HG02588 (cell line): Measurements from ENCODE around the gene TMEM131.
A peak's percentile ranks its signal among the peaks of the same experiment; 100 is the strongest.
"Not testable (repeated sequence)": the region's sequence is repeated elsewhere in the genome, so short reads cannot be mapped to it uniquely, and the experiment has no call there.

Experiments used
- ATAC-seq: cut with Tn5 transposase; IDR thresholded peaks from one replicate; pipeline ENCODE4 v1.9.1; 2021; ENCODE audit warnings: mild to moderate bottlenecking, moderate library complexity; ENCODE audit not compliant: unreplicated experiment

TMEM131 gene

GRCh38 chr2:97918818-97919217, 76.9 kb downstream of the TMEM131 start:
- ATAC-seq, result no peak

- not testable (repeated sequence) for ATAC-seq
Observed at GRCh38 chr2:97917668-97918067, 78.1 kb downstream of the TMEM131 start.

GRCh38 chr2:97914691-97915213, 81.0 kb downstream of the TMEM131 start:
- no peak for ATAC-seq

- ATAC-seq, result no peak
Observed at GRCh38 chr2:97913846-97914245, 81.9 kb downstream of the TMEM131 start.

- no peak for ATAC-seq
Observed at GRCh38 chr2:97911922-97912575, 83.7 kb downstream of the TMEM131 start.

GRCh38 chr2:97911206-97911921, 84.4 kb downstream of the TMEM131 start:
- ATAC-seq, result peak; percentile 62

GRCh38 chr2:97910403-97911205, 85.1 kb downstream of the TMEM131 start:
- no peak for ATAC-seq

GRCh38 chr2:97908208-97908676, 87.5 kb downstream of the TMEM131 start:
- no peak for ATAC-seq

GRCh38 chr2:97907369-97908100, 88.2 kb downstream of the TMEM131 start:
- no peak for ATAC-seq

- no peak for ATAC-seq
Observed at GRCh38 chr2:97906307-97906706, 89.4 kb downstream of the TMEM131 start.

- ATAC-seq, result no peak
Observed at GRCh38 chr2:97905294-97905693, 90.5 kb downstream of the TMEM131 start.

GRCh38 chr2:97901862-97902261, 93.9 kb downstream of the TMEM131 start:
- ATAC-seq, result no peak

- ATAC-seq, result no peak
Observed at GRCh38 chr2:97900806-97901205, 94.9 kb downstream of the TMEM131 start.

GRCh38 chr2:97893042-97893441, 102.7 kb downstream of the TMEM131 start:
- ATAC-seq, result not testable (repeated sequence)

GRCh38 chr2:97891611-97892010, 104.1 kb downstream of the TMEM131 start:
- no peak for ATAC-seq

GRCh38 chr2:97889156-97889555, 106.6 kb downstream of the TMEM131 start:
- ATAC-seq, result no peak

GRCh38 chr2:97885841-97886240, 109.9 kb downstream of the TMEM131 start:
- no peak for ATAC-seq

- no peak for ATAC-seq
Observed at GRCh38 chr2:97880334-97880733, 115.4 kb downstream of the TMEM131 start.

- no peak for ATAC-seq
Observed at GRCh38 chr2:97878865-97879264, 116.9 kb downstream of the TMEM131 start.

GRCh38 chr2:97878317-97878716, 117.4 kb downstream of the TMEM131 start:
- ATAC-seq, result not testable (repeated sequence)
